HEK293T (cell line): Measurements from ENCODE around the gene CELF1.

Source experiments
- FOXA1 ChIP-seq: fragments of 450-650 bp; IDR thresholded peaks from 2 replicates; pipeline ENCODE4 v1.6.1; 2016; ENCODE audit warnings: mild to moderate bottlenecking
- FOXK2 ChIP-seq: fragments of 450-650 bp; IDR thresholded peaks from 2 replicates; pipeline ENCODE4 v1.6.1; 2016; ENCODE audit warnings: mild to moderate bottlenecking
- SP1 ChIP-seq: fragments of 450-650 bp; IDR thresholded peaks from 2 replicates; pipeline ENCODE4 v1.6.1; 2017

DNA sequence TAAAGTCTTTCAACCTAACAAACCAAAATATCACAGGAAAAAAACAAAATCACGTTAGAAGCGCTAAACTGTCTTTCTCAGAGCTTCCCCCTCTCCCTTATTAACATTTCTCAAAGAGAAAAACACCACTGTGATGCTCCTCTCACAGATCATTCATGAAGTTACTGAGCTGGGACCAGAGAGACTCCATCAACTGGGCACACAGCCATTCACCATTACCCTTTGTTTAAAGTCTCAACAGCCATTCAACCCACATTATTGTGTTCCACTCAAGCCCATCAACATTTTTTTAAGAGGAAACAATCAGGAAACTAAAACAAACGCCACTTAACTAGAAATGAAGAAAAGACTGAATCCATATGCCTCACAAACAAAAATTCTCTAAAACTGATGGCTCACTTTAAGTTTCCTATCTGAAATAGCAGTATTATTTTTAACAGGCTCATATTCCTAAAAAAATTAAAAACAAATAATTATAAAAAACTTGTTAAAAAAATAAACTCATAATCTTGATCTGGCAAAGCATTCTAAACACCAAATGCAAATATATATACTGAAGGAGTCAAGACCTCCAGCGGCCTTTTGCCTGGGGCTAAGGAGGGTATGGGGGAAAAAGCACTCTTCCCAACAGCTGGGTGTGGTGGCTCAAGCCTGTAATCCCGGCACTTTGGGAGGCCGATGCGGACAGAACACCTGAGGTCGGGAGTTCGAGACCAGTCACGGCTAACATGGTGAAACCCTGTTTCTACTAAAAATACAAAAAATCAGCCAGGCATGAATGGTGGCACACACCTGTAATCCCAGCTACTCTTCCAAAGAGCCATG is 14.0 kb downstream of the CELF1 start:
- no peak for TF ChIP-seq SP1
- no peak for TF ChIP-seq FOXA1
- TF ChIP-seq FOXK2: no peak
